Ovary (tissue), 9 donors: ENCODE results near the gene ANKH. TPM values are rescaled to one million over a fixed set of nuclear protein-coding genes. Genes with fewer than 3 reads are reported as not detected.
"Not testable (repeated sequence)": the region's sequence is repeated elsewhere in the genome, so short reads cannot be mapped to it uniquely, and the experiment has no call there.

Experiments
- DNase-seq, 5 donors: peaks; one replicate each; pipeline ENCODE4 v3.0.0-alpha.2; 2019 to 2020
- H3K27ac ChIP-seq, 2 donors: fragments of 200-600 bp; one replicate each; pipeline versions ENCODE4 v1.5.1 to v1.8.0; 2019 to 2022
- H3K27me3 ChIP-seq: fragments of 200-600 bp; one replicate; pipeline ENCODE4 v1.8.0; 2022
- H3K36me3 ChIP-seq: fragments of 200-600 bp; sonication (generic); one replicate; pipeline ENCODE4 v1.5.1; 2019
- H3K4me1 ChIP-seq: one replicate; pipeline ENCODE4 v1.8.1; 2013; ENCODE audit warnings: mild to moderate bottlenecking, moderate library complexity; ENCODE audit not compliant: insufficient read depth
- H3K4me3 ChIP-seq: fragments of 200-600 bp; sonication (generic); one replicate; pipeline ENCODE4 v1.5.1; 2017
- H3K9me3 ChIP-seq, 2 donors: fragments of 200-600 bp in 1 of 2; sonication (generic) in 1 of 2; one replicate each; pipeline versions ENCODE4 v1.5.1 to v1.8.1; 2013 to 2019; ENCODE audit warnings: mild to moderate bottlenecking in 1 of 2, moderate library complexity in 1 of 2
- CTCF ChIP-seq, 3 donors: fragments of 450-650 bp in 2 of 3; fragments of 200-600 bp in 1 of 3; IDR thresholded peaks; one replicate each; pipeline versions ENCODE4 v1.5.1 to v1.8.0; 2016 to 2022; ENCODE audit warnings: antibody characterized with exemption in 3 of 3, mild to moderate bottlenecking in 1 of 3
- EP300 ChIP-seq: sonication (generic); formaldehyde crosslinking; IDR thresholded peaks from one replicate; pipeline ENCODE4 v1.6.1; 2017; ENCODE audit warnings: antibody characterized with exemption
- POLR2A ChIP-seq: fragments of 450-650 bp; IDR thresholded peaks from one replicate; pipeline ENCODE4 v1.6.1; 2017; ENCODE audit warnings: antibody characterized with exemption, mild to moderate bottlenecking, moderate library complexity
- WGBS, 3 donors: extraction: QIAGEN DNeasy Blood & Tissue Kit in 1 of 3; methylation state at CpG; one replicate each; pipeline versions ENCODE4 v1.1.5 to v1.1.7; 2013 to 2017; 5-methylcytosine and 5-hydroxymethylcytosine counted together
- intact Hi-C, 4 donors: fragments of 100-400 bp; cut with DNase I; formaldehyde crosslinking; loops; one replicate each; pipeline versions ENCODE4 v1.11.0 to v1.15.1; 2022 to 2023
- polyA plus RNA-seq, 2 donors: library from polyadenylated mRNA; stranded (reverse); fragments of 200-250 nt in 1 of 2; fragments of 350-450 nt in 1 of 2; fragmentation: Illumina TruSeq in 1 of 2; extraction: RNeasy Lipid Tissue Mini Kit (QIAGEN cat#74804) in 1 of 2; gene quantifications; one replicate each; pipeline ENCODE4 v1.2.3, GENCODE V29; 2013 to 2014
- total RNA-seq, 7 donors: library from RNA; depleted of rRNA in 2 of 7; stranded (reverse); fragments of >200 nt in 2 of 7; fragmentation: NEBNext Ultra II Directional in 3 of 7; extraction: Animal tissue kit (Norgen Biotek cat#: 25700) in 3 of 7; gene quantifications; one replicate each; pipeline versions ENCODE4 v1.1.0 to v1.2.4, GENCODE V29; 2016 to 2023
- donor health status: DM: no; HTN: no; CAD: no; lungs with moderate emphysema.
- donor health status: DM: no; HTN: no; CAD: no.
- donor health status: Bipolar disorder and iron deficiency.
- donor health status: DM: yes; HTN: yes; CAD: no.
- donor health status: DM: no; HTN: no; CAD: no.
- donor health status: DM: yes; HTN: yes; CAD: no.

Gene ANKH
- total and polyA plus RNA-seq, 9 donors: 17.2 to 80.7 (median 44.6) TPM

GRCh38 chr5:14801792-14802191 lies 69.8 kb downstream of the ANKH start:
- intact Hi-C loops: no loop called here
- Histone ChIP-seq H3K4me1 (no peaks in the 10 kb centered on the region), H3K4me3 (no peak overlapping the region), H3K27ac (no peak overlapping the region), H3K9me3 (no peaks in the 10 kb centered on the region), H3K36me3 (no peaks in the 10 kb centered on the region), H3K27me3 (no peaks in the 10 kb centered on the region)
- no peak for TF ChIP-seq CTCF (IDR thresholded peaks at IDR 0.05)
- no peak for TF ChIP-seq EP300
- TF ChIP-seq POLR2A: no peak
- WGBS, 3 donors: 83 to 92% (median 87%) methylated on average over 3 of the region's 3 CpGs
- DNase-seq: no peak

DNA sequence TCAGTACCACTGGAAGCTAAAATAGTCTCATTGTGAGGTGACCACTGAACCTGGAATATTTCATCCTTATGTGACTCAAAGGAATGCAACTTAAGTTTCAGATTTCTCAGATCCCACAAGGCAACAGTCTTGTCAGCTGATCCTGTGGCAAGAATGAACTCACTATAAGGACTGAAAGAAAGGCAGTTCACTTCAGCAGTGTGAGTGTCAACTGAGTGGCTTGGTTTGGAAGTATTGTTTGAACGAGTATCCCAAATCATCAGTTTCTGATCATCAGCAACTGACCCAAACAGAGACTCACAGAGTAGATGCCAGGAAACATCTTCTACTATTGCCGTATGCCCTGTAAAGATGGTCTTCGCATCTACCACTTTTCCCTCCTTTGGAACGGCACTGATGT lies 74.2 kb downstream of the ANKH start:
- H3K27me3 ChIP-seq, H3K27ac ChIP-seq, H3K4me1 ChIP-seq, H3K9me3 ChIP-seq, intact Hi-C loops, H3K4me3 ChIP-seq, DNase-seq, H3K36me3 ChIP-seq: not testable (repeated sequence)
- 83 to 98% (median 96%) methylated on average over 4 of the region's 4 CpGs for WGBS, 3 donors

GRCh38 chr5:14794583-14795230 lies 76.9 kb downstream of the ANKH start:
- Histone ChIP-seq H3K9me3 (no peaks in the 10 kb centered on the region), H3K27ac (no peak overlapping the region), H3K36me3 (no peaks in the 10 kb centered on the region), H3K4me1 (peaks cover 2% of the 10 kb centered on the region), H3K4me3 (no peak overlapping the region), H3K27me3 (no peaks in the 10 kb centered on the region)
- WGBS, 3 donors: 68 to 77% (median 68%) methylated on average over 4 of the region's 4 CpGs
- intact Hi-C loops: no loop called here
- no peak for DNase-seq
- TF ChIP-seq CTCF (IDR thresholded peaks at IDR 0.05) (no peak), EP300 (no peak), POLR2A (no peak)

- Histone ChIP-seq H3K4me3 (no peak overlapping the region), H3K27ac (no peak overlapping the region), H3K36me3 (no peaks in the 10 kb centered on the region), H3K4me1 (peaks cover 4% of the 10 kb centered on the region), H3K9me3 (no peaks in the 10 kb centered on the region), H3K27me3 (no peaks in the 10 kb centered on the region)
- TF ChIP-seq POLR2A: no peak
- no peak for TF ChIP-seq EP300
- TF ChIP-seq CTCF (IDR thresholded peaks at IDR 0.05): no peak
- DNase-seq: no peak
- intact Hi-C loops: no loop called here
- WGBS, 3 donors: 94 to 98% (median 96%) methylated on average over 5 of the region's 5 CpGs
Observed at GRCh38 chr5:14793851-14794250, 77.7 kb downstream of the ANKH start.

GRCh38 chr5:14790911-14791310 lies 80.7 kb downstream of the ANKH start:
- no peak for DNase-seq
- WGBS, 3 donors: 96 to 98% (median 98%) methylated on average over 5 of the region's 5 CpGs
- H3K27me3 ChIP-seq: no peaks in the 10 kb centered on the region
- H3K36me3 ChIP-seq: no peaks in the 10 kb centered on the region
- no peak overlapping the region for H3K4me3 ChIP-seq
- no peak overlapping the region for H3K27ac ChIP-seq
- intact Hi-C loops: no loop called here
- TF ChIP-seq CTCF (IDR thresholded peaks at IDR 0.05): no peak
- TF ChIP-seq POLR2A: no peak
- TF ChIP-seq EP300: no peak
- H3K9me3 ChIP-seq: no peaks in the 10 kb centered on the region
- H3K4me1 ChIP-seq: peaks cover 4% of the 10 kb centered on the region
